ENCODE measurements around the gene KIAA1217.

Gene KIAA1217

DNA sequence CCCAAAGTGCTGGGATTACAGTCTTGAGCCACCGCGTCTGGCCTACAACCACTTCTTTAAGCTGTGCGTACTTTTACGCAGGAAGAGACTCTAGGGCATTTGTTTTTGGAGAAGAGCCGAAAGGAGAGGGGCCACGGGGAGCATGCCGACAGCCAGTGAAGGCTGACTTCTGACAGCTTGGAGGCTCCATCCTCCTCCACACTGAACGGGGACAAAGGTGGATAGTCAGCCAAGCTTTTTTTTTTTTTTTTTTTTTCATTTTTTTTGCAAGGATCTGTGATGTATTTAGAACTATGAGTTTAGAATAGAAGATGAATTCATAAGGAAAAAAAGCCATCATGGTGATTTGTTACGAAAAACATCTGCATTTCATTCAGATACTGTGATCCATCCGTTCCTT is 293.1 kb downstream of the KIAA1217 start:
- DNase-seq (ENCODE audit: low read depth in 2 of 2), result no peak

DNA sequence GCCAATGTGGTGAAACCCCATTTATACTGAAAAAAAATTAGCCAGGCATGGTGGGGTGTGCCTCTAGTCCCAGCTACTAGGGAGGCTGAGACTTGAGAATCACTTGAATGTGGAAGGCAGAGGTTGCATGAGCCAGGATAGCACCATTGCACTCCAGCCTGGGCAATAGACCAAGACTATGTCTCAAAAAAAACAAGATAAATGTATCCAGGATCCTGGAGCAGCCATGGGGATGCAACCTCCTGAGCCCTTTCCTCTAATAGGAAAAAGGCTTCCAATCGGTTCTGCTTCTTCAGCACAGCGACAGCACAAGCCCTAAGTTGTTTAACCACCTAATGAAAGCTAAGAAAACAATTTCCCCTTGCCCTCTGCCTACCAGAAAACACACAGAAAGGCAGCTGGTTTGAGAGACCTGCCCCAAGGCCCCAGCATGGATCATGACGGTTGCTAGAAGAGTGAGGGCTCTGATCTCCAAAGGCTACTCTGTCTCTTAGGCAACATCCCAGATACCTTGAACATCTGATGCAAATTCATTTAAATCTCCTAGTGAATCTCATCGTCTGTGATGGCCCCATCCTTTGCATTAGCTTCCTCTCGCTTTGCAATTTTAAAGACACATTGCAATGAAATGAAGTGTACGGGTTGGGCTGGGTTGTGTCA is 294.0 kb downstream of the KIAA1217 start:
- DNase-seq (ENCODE audit: low read depth in 2 of 2), result no peak

DNA sequence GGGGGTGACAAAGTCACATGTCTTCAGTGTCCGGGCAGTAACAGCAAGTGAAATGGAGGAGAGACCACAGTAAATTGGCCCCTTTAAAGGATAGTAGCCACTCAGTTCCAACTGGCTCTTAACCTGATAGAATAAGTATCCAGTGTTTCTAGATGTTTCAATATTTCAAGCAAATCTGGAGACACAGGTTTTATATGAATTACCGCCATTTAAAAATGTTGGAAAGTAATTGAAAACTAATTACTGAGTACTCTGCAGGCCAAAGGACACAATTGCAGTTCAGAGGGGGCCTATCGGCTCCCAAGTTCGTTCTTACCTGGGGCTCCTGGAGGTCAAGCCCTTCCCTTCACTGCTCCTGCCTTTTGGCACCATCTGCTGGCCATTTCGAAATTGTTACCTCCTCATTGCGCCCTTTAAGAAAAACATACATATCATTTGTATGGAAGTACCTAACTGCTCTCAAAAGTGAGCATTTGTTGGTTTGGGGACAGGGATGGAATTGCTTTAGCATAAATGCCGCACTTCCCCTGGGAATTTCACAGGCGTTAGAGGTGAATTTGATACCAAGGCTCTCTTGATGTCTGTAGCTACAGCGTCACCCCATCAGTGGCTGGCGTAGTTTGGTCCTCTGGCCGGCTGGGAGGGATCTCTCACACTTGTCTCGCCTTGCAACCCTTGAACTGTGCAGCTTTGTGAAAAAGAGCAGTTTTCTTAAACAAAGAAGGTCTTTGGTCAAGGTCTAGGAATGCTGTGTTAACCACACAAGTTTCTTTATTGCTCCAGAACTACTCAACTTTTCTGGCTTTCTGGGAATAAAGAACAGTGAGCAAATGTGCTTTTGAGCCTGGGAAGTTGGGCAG is 294.8 kb downstream of the KIAA1217 start:
- DNase-seq (ENCODE audit: low read depth in 2 of 2), result no peak

DNA sequence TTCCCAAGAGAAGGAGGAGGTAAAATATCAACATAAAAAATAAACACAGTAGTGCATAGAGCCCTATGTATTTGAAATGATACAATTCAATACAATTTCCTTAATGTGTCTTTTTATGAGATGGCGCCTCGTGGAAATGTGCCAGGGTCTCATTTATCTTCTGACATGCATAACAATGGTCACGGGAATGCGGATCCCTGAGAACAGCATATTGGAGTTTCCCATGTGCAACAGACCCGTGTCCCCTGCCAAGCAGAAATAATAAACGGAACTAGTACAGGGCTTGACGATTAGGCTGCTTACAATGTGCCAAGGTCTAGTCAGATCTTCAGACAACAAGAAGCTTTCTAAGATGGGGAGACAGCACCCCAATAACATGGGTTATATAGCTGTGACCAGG is 296.8 kb downstream of the KIAA1217 start:
- DNase-seq (ENCODE audit: low read depth in 2 of 2), result no peak

DNA sequence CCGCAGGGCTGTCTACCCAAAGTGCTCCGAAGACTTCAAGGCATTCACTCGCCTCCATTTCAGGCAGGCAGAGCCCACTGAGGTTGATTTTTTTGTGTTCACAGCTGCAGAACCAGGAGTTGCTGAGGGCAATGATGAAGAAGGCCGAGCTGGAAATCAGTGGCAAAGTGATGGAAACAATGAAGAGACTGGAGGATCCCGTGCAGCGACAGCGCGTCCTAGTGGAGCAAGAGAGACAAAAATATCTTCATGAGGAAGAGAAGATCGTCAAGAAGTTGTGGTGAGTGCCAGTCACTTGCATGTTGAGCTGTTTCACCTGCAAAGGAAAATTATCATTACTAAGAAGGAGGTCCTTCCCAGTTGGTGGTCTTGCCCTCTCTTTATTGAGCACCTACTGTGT is 304.2 kb downstream of the KIAA1217 start:
- DNase-seq (ENCODE audit: low read depth in 2 of 2), result no peak

DNA sequence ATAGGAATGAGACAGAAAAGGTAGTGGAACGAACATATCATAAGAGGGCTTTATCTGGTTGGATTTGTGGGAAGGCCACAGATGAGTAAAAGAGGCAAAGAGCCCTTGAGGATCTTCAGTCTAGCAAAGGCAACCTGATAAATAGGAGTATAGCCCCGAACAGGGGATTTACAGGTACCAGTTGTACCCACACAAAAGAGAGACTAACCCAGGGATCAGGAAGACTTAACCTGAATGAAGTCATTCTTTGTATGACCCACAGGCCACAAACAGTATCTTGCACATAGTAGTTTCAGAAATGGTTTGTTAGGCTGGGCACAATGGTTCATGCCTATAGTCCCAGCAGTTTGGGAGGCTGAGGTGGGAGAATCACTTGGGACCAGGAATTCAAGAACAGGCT is 306.5 kb downstream of the KIAA1217 start:
- no peak for DNase-seq (ENCODE audit: low read depth in 2 of 2)

DNA sequence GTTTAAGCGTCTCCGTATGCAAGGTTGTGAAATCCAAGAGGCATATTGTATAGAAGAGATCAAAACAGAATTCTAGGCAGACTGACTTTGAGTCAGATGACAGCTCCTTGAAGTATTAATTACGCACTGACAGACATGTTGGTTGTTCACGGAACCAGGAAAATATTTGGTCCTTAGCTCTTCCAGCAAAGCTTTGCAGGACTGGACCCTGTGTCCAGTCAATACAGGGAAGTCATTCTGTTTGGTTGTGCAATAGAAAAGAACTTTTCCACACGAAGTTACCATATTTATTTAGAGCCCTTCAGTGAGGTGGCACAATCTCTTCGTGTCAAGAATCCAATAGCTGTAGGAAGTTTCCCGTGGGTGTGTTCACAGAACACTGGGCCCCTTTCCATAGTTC is 309.5 kb downstream of the KIAA1217 start:
- no peak for DNase-seq (ENCODE audit: low read depth in 2 of 2)

DNA sequence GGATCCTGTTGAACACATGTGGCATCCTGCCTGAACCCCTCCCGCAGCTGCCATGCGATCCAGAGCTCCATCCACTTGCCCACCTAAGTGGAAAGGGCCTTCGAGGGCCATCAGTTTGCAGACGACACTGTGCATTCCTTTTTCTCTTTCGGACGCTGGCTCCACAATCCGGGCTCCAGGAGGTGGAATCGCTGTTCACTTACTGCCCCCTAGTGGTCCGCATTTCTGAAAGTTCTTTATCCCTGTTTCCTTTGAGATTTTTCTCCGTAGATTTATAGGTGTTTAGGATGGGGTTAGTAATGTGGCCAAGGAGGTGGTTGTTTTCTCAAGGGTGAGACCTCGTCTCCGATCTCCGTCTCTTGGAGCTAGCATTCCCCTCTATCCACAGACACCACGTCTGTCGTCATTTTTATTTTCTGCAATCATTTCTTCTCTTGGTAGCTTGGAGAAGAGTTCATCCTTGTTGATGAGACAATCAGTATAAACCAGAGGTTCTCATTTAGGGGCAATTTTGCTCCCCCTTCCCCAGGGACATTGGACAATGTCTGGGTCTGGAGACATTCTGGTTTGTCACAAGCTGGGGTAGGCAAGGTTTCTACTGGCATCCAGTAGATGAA is 310.2 kb downstream of the KIAA1217 start:
- no peak for DNase-seq (ENCODE audit: low read depth in 2 of 2)

DNA sequence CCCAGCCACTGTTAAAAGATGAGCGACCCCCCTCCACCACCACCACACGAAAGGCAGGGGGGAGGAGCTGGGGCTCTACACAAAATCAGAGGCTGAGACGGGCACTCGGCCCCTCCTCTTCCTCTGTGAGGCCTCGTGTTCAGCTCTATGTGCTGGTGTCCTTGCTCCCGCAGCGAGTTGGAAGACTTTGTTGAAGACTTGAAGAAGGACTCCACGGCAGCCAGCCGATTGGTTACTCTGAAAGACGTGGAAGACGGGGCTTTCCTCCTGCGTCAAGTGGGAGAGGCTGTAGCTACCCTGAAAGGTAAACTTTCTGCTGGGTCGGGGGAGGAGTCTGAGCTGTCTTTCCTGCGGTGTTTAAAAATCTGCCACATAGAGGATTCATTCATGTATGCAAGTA is 311.0 kb downstream of the KIAA1217 start:
- DNase-seq (ENCODE audit: low read depth in 2 of 2), result no peak

DNA sequence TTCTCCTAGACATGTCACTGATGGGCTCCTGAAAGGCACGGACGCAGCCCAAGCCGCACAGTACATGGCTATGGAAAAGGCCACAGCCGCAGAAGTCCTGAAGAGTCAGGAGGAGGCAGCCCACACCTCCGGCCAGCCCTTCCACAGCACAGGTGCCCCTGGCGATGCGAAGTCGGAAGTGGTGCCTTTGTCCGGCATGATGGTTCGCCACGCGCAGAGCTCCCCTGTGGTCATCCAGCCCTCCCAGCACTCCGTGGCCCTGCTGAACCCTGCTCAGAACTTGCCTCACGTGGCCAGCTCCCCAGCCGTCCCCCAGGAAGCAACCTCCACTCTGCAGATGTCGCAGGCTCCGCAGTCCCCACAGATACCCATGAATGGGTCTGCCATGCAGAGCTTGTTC is 315.4 kb downstream of the KIAA1217 start:
- DNase-seq (ENCODE audit: low read depth in 2 of 2), result no peak

DNA sequence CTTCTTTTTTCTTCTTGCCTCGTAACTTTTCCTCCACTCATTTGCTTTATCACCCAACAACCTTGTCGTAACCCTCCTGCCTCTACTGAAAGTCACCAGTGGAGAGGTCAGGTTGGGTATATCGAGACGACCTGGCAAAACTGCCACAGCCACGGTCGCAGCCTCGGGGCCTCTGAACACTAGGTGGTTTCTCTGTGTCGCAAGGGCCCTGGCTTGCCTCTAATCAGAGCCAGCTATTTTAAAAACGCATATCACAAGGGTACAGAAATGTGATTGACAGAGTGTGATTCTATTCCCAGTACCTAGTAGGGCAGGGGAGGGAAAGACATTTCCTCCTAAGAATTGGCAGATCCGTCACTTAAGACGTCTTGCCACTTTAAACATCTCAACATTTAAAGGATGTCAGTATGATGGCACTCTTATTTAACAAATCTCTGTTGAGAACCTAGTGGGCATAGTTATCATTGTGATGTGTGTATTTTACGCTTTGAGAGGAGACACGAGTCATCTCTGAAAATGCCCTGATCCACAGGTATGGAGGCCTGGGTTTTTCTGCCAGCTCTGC is 317.2 kb downstream of the KIAA1217 start:
- no peak for DNase-seq (ENCODE audit: low read depth in 2 of 2)

DNA sequence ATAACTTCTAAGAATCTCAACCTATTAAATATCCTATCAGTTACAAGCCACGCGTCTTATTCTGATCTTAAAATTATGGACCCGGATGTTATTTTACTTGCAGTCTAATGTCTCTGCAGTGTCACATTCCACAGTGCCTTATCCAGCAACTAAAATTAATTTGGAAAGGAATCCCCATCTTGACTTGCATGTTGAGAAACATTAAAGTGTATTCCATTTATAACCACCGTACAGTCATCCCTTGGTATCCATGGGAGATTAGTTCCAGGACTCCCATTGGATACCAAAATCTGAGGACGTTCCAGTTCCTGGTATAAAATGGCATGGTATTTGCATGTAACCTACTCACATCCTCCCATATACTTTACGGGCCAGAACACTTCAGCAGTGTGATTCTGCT is 320.0 kb downstream of the KIAA1217 start:
- DNase-seq (ENCODE audit: low read depth in 2 of 2), result no peak

DNA sequence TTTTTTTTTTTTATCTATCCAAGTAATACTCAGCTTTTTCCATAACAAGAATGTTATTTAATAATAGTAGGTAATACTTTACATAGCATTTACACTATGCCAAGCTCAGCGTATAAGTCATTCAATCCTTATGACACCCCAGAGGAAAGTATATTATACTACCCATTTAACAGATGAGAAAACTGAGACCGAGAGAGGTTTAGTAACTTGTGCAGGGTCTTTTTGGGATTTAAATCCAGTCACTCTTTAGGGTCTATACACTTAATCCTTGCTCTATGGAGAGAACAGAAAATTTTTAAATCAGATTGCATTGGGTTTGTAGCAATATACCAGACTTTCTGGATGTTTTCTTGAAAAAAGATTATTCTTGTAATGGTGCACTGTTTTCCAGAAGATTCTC is 322.5 kb downstream of the KIAA1217 start:
- DNase-seq (ENCODE audit: low read depth in 2 of 2), result no peak

DNA sequence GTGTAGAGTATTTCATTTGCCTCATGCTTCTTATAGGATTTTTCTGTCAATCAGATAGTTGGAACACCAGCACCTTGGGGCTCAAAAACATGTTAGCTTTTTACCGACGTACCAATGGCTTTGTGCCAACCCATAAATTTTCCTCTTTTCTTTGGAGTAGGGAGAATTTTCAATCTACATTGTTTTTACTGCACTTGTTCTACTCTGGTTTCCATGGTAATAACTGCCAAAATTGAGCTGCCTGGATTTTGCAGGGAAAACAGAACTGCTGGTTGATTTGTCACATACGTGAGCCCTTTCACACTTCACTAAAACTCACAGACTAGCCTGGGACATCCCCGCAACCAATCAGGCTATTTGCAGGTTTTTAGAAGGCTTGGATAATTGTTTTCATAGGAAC is 325.0 kb downstream of the KIAA1217 start:
- no peak for DNase-seq (ENCODE audit: low read depth in 2 of 2)

DNA sequence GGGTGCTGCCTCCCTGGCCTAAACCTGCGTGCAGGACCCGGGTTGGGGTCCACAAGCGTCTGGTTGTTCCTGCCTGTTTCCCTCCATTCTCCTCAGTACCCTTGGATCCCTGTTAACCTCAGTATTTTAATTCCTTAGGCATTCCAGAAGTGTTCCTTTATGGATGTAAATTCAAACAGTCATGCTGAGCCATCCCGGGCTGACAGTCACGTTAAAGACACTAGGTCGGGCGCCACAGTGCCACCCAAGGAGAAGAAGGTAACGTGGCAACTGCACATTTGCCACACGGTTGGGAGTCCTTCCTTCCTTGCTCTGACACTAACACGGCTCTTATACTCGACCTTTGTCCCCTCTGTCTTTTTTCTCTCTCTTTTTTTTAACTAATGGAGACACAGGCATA is 327.7 kb downstream of the KIAA1217 start:
- no peak for DNase-seq (ENCODE audit: low read depth in 2 of 2)

DNA sequence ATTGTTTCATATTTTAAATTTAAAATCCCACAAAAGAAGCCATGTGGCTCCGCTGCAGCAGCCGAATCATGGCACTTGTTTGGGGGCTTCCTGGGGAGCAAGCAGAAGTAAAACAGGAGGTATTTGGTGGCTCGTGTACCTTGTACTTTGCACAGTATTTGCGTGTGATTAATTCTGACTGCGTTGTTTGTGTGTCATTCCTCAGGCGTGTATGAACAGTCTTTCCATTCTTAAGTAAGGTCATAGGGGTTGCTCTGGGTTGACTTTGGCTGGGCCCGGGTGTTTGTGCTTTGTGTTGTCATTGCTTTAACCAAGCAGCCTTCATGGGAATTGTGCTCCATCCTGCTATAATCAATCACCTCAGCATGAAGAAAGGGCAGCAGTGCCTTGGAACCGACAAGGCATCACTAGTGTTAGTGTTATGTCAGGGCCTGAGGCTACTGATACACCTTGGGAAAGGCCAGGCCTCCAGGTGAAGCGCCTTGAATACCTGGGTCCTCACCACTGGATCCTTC is 332.4 kb downstream of the KIAA1217 start:
- DNase-seq (ENCODE audit: low read depth in 2 of 2), result no peak

DNA sequence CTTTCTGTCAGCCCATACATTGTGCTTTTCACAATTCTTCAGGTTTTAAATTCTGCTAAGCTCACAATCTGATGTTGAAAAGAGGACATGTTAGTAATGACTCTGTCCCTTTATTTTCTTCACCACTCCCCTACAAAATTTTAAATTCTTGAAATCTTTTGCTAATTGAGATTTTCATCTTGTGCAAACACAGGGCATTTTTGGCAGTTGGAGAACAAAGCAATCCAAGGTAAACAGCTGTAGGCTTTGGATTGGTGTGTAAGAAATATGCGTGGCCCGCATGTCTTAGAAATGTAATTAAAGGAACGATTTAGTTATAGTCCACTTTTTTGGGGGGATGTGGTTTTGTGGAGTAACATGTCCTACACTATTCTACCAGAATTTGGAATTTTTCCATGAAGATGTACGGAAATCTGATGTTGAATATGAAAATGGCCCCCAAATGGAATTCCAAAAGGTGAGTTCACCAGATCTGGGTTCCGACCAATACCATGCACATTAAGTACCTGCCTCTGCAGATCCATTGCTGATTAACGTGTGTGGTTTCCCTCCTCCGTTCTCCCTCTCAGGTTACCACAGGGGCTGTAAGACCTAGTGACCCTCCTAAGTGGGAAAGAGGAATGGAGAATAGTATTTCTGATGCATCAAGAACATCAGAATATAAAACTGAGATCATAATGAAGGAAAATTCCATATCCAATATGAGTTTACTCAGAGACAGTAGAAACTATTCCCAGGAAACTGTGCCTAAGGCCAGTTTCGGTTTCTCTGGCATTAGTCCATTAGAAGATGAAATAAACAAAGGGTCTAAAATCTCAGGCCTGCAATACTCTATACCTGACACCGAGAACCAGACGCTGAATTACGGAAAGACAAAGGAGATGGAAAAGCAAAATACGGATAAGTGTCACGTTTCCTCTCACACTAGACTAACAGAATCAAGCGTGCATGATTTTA is 333.7 kb downstream of the KIAA1217 start:
- no peak for DNase-seq (ENCODE audit: low read depth in 2 of 2)

DNA sequence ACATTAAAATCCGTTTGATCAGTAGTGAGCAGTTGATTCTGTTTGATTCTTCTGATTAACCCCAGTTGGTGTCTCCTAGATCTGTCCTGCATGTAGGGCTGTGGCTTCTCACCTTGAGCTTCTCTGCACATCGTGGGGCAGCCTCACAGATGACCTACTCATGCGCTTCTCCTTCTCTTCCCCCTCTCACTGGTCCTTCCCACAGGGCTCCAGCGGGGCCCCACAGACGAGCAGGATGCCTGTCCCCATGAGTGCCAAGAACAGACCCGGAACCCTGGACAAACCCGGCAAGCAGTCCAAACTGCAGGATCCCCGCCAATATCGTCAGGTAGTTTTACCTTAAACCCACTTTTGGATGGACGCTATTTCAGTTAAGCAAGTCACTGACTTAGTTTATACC is 335.8 kb downstream of the KIAA1217 start:
- no peak for DNase-seq (ENCODE audit: low read depth in 2 of 2)

DNA sequence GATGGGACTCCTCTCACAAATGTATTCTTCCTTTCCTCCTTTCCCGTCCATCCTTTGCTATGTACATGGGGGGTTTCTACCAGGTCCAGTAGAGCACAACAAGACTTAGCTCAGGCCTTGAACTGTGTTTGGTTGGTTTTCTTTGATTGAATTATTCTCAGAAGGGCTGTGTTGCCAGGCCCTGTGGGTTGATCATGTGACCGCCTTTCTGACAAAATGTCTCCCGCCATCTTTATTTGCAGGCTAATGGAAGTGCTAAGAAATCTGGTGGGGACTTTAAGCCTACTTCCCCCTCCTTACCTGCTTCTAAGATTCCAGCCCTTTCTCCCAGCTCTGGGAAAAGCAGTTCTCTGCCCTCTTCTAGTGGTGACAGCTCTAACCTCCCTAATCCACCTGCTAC is 336.6 kb downstream of the KIAA1217 start:
- no peak for DNase-seq (ENCODE audit: low read depth in 2 of 2)

DNA sequence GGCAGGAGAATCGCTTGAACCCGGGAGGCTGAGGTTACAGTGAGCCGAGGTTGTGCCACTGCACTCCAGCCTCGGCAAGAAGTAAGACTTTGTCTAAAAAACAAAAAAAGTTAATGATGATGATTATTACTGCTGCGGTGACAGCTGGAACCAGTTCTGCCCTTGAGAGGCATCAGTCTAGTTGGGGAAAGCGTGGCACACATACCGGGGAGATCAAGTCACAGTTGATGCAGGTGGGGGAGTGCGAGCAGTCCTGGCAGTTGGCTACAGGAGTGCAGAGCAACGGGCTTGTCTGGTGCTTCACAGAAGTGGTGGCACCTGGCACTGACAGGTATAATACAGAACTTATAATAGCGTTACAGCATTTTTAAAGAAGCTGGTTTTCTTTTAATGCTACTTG is 341.7 kb downstream of the KIAA1217 start:
- no peak for DNase-seq (ENCODE audit: low read depth in 2 of 2)

DNA sequence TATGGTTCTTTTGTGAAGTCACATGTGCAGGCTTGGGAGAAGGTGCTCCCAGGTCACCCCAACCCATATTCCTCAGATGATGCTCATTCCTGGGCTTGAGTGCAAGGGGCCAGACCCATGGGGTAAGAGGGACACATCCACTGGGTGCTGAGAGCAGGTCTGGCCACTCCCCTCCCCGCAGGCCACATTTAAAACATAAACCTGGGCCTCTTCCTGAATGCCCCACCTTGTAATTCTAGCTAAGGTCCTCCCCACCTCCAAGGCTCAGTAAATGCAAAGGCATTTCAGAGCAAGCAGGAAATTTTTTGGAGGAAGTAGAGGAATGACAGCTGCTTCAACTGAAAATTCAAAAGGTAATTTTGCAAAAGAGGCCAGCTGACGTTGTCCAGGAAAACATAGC is 342.2 kb downstream of the KIAA1217 start:
- no peak for DNase-seq (ENCODE audit: low read depth in 2 of 2)
